ENCODE measurements around the gene MYBPC2.

MYBPC2 gene

DNA sequence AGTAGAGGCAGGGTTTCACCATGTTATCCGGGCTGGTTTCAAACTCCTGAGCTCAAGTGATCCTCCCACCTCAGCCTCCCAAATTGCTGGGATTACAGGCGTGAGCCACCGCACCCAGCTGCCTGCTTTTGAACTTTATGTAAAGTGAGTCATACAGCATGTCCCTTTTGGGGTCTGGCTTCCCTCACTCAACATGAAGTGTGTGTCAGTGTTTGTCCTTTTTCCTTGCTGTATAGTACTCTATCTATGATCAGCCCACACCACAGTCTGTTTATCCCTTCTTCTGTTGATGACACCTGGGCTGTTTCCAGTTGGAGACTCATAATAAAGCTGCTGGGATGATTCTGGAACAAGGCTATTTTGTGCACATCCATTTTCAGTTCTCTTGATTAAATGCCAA lies 11.9 kb upstream of the MYBPC2 start:
- TF ChIP-seq ZNF175 (tag by site-specific recombination; IDR thresholded peaks at IDR 0.05) (no peak), ZNF549 (tag by site-specific recombination; IDR thresholded peaks at IDR 0.05) (no peak), ZNF580 (tag by site-specific recombination; IDR thresholded peaks at IDR 0.05) (0 out of 2 replicates have a peak, but pooled peaks have one; percentile 52), ZNF146 (tag by site-specific recombination; IDR thresholded peaks at IDR 0.05) (peak; percentile 95)
- TF ChIP-seq, protein P1, sequence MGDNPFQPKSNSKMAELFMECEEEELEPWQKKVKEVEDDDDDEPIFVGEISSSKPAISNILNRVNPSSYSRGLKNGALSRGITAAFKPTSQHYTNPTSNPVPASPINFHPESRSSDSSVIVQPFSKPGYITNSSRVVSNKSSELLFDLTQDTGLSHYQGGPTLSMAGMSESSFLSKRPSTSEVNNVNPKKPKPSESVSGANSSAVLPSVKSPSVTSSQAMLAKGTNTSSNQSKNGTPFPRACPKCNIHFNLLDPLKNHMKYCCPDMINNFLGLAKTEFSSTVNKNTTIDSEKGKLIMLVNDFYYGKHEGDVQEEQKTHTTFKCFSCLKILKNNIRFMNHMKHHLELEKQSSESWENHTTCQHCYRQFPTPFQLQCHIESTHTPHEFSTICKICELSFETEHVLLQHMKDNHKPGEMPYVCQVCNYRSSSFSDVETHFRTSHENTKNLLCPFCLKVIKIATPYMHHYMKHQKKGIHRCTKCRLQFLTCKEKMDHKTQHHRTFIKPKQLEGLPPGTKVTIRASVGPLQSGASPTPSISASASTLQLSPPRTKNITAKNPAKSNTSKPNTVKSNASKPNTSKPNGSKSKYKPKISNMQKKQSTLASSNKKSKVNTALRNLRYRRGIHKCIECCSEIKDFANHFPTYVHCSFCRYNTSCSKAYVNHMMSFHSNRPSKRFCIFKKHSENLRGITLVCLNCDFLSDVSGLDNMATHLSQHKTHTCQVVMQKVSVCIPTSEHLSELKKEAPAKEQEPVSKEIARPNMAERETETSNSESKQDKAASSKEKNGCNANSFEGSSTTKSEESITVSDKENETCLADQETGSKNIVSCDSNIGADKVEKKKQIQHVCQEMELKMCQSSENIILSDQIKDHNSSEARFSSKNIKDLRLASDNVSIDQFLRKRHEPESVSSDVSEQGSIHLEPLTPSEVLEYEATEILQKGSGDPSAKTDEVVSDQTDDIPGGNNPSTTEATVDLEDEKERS (tag by site-specific recombination; IDR thresholded peaks at IDR 0.05), result 0 out of 2 replicates have a peak, but pooled peaks have one; percentile 51
- ChIA-PET CTCF (no interaction called here), POLR2A (no interaction called here)
- Histone ChIP-seq H3K9me3 (ENCODE audit: control insufficient read depth, insufficient read depth, low read depth, low read length) (no peaks in the 10 kb centered on the region), H3K36me3 (ENCODE audit: control insufficient read depth in 2 of 2, insufficient read depth in 1 of 2, low read length in 2 of 2) (peaks cover 3% of the 10 kb centered on the region in 2 experiments; a peak in 2 of 3 replicates), H3K4me1 (ENCODE audit: control insufficient read depth, insufficient read depth, low read length) (no peaks in the 10 kb centered on the region), H3K4me3 (ENCODE audit: low read depth, low read length) (no peak overlapping the region), H3K27ac (ENCODE audit: extremely low read depth, low read depth, low read length) (no peak overlapping the region)

DNA sequence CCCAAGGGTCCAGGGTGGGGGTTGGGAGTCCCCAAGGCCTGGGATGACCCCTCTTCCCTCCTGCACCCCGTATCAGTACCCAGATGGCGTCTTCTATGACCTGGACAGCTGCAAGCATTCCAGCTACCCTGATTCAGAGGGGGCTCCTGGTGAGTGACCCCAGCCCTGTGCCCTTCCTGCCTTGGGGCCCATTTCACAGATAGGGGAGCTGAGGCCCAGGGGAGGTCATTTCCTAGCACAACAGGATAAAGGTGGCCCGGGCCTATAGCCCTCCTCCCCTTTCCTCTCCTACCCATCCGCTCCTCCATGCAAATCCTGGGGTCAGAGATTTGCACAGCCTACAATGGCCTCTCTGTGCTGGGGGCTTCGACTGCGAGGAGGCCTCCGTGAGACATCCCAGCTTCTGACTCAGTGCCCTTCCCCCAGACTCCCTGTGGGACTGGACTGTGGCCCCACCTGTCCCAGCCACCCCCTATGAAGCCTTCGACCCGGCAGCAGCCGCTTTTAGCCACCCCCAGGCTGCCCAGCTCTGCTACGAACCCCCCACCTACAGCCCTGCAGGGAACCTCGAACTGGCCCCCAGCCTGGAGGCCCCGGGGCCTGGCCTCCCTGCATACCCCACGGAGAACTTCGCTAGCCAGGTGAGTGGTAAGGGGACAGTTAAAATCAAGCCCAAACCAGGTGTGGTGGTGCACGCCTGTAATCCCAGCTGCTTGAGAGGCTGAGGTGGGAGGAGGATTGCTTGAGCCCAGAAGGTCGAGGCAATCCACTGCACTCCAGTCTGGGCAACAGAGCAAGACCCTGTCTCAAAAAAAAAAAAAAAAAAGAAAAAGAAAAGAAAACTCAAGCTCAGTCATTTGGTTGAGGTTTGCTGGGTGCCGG lies 10.1 kb upstream of the MYBPC2 start:
- CTCF ChIA-PET, result interaction anchor here (0.9 to 1.3 kb wide), 3 partner anchors 9 to 38 kb away, joined by 3 to 5 read pairs (median 4); no protein-coding TSS in a partner anchor

GRCh38 chr19:50423279-50424113 lies 9.2 kb upstream of the MYBPC2 start:
- no peaks in the 10 kb centered on the region for H3K9me3 ChIP-seq (ENCODE audit: control insufficient read depth, insufficient read depth, low read depth, low read length)
- peak; percentile 58; the same call in 1 of the 2 replicates for TF ChIP-seq ZNF768 (tag by site-specific recombination; IDR thresholded peaks at IDR 0.05)
- TF ChIP-seq ZNF223 (tag by site-specific recombination; IDR thresholded peaks at IDR 0.05), result no peak
- H3K36me3 ChIP-seq (ENCODE audit: control insufficient read depth in 2 of 2, insufficient read depth in 1 of 2, low read length in 2 of 2), result no peaks in the 10 kb centered on the region
- H3K4me3 ChIP-seq (ENCODE audit: low read depth, low read length), result no peak overlapping the region
- H3K27ac ChIP-seq (ENCODE audit: extremely low read depth, low read depth, low read length), result no peak overlapping the region
- POLR2A ChIA-PET, result interaction anchor here (0.6 kb wide), 1 partner anchor 230 kb away, joined by 3 read pairs; no protein-coding TSS in a partner anchor
- no peaks in the 10 kb centered on the region for H3K4me1 ChIP-seq (ENCODE audit: control insufficient read depth, insufficient read depth, low read length)
- CTCF ChIA-PET, result interaction anchor here (0.7 to 2.4 kb wide), 4 partner anchors 8 to 37 kb away, joined by 3 to 12 read pairs (median 4); no protein-coding TSS in a partner anchor

More for the DNA sequence above, 10.1 kb upstream of the MYBPC2 start:
- Histone ChIP-seq H3K27ac (ENCODE audit: extremely low read depth, low read depth, low read length) (no peak overlapping the region), H3K4me3 (ENCODE audit: low read depth, low read length) (no peak overlapping the region), H3K36me3 (ENCODE audit: control insufficient read depth in 2 of 2, insufficient read depth in 1 of 2, low read length in 2 of 2) (no peaks in the 10 kb centered on the region), H3K9me3 (ENCODE audit: control insufficient read depth, insufficient read depth, low read depth, low read length) (no peaks in the 10 kb centered on the region), H3K4me1 (ENCODE audit: control insufficient read depth, insufficient read depth, low read length) (no peaks in the 10 kb centered on the region)
- TF ChIP-seq GLIS1 (tag by site-specific recombination; IDR thresholded peaks at IDR 0.05) (peak; percentile 77), ZNF354C (tag by site-specific recombination; IDR thresholded peaks at IDR 0.05; ENCODE audit: borderline replicate concordance, low read depth) (no peak), GLIS2 (tag by site-specific recombination; IDR thresholded peaks at IDR 0.05) (peak; percentile 38; the same call in 1 of the 2 replicates)
- POLR2A ChIA-PET, result interaction anchor here (0.6 kb wide), 2 partner anchors 58 to 229 kb away, joined by 3 read pairs; no protein-coding TSS in a partner anchor

- H3K36me3 ChIP-seq (ENCODE audit: control insufficient read depth in 2 of 2, insufficient read depth in 1 of 2, low read length in 2 of 2), result no peaks in the 10 kb centered on the region
- no peak overlapping the region for H3K27ac ChIP-seq (ENCODE audit: extremely low read depth, low read depth, low read length)
- no peaks in the 10 kb centered on the region for H3K9me3 ChIP-seq (ENCODE audit: control insufficient read depth, insufficient read depth, low read depth, low read length)
- no peak overlapping the region for H3K4me3 ChIP-seq (ENCODE audit: low read depth, low read length)
- H3K4me1 ChIP-seq (ENCODE audit: control insufficient read depth, insufficient read depth, low read length), result no peaks in the 10 kb centered on the region
- POLR2A ChIA-PET, result interaction anchor here (0.6 kb wide), 1 partner anchor 189 kb away, joined by 5 read pairs; no protein-coding TSS in a partner anchor
- CTCF ChIA-PET, result interaction anchor here (1.0 to 2.4 kb wide), 3 partner anchors 10 to 68 kb away, joined by 5 to 12 read pairs (median 6); no protein-coding TSS in a partner anchor
- TF ChIP-seq ZNF48 (tag by site-specific recombination; IDR thresholded peaks at IDR 0.05) (no peak), ZNF114 (tag by site-specific recombination; IDR thresholded peaks at IDR 0.05) (no peak), ZNF830 (tag by site-specific recombination; IDR thresholded peaks at IDR 0.05; ENCODE audit: low read depth) (no peak), HIC1 (tag by site-specific recombination; IDR thresholded peaks at IDR 0.05) (no peak), ZNF133 (tag by site-specific recombination; IDR thresholded peaks at IDR 0.05) (no peak), ZNF426 (tag by site-specific recombination; IDR thresholded peaks at IDR 0.05) (no peak), ZNF433 (tag by site-specific recombination; IDR thresholded peaks at IDR 0.05; ENCODE audit: low read depth) (no peak), ZNF266 (tag by site-specific recombination; IDR thresholded peaks at IDR 0.05; ENCODE audit: low read depth) (no peak), HOXD13 (CRISPR knock-in tag; IDR thresholded peaks at IDR 0.05; ENCODE audit: borderline replicate concordance) (no peak)
These were observed 7.1 kb upstream of the MYBPC2 start for GRCh38 chr19:50425581-50425980.
